IMR-90 (cell line): ENCODE results near the gene COX5B. TPM values are rescaled to one million over a fixed set of nuclear protein-coding genes. Genes with fewer than 3 reads are reported as not detected.

Experiments used
- ATAC-seq: fragments of 200-7000 bp; cut with Tn5 transposase; 2 replicates; pipeline ENCODE4 v1.9.1; 2020; ENCODE audit warnings: low read depth, mild to moderate bottlenecking, moderate library complexity
- BruUV-seq: library from RNA; stranded (reverse); fragments of 400-500 nt; replicated peaks from 2 replicates; lab custom pipeline; 2021; lab: Mats Ljungman, UMichigan
- CTCF ChIA-PET: fragments of 300-600 bp; formaldehyde crosslinking; extraction: SDS; loops from one replicate; lab custom pipeline; 2021; ENCODE audit warnings: antibody characterized with exemption; lab: Yijun Ruan, JAX
- POLR2A ChIA-PET: fragments of 300-600 bp; sonication (Branson Sonifier 250); formaldehyde crosslinking; loops from one replicate; lab custom pipeline; 2022; ENCODE audit warnings: antibody characterized with exemption; ENCODE audit not compliant: unreplicated experiment; lab: Charles Lee
- DNase-seq: peaks from one replicate; pipeline ENCODE4 v3.0.0; 2013
- H2AFZ ChIP-seq: replicated peaks from 2 replicates; pipeline ENCODE3; 2013; ENCODE audit warnings: low read length, mild to moderate bottlenecking; ENCODE audit not compliant: poor library complexity
- H2AK5ac ChIP-seq: 2 replicates; pipeline ENCODE4 v1.6.1; 2013; ENCODE audit warnings: low read depth, low read length, inconsistent platforms
- H2AK9ac ChIP-seq: replicated peaks from 2 replicates; pipeline ENCODE3; 2013; ENCODE audit warnings: mild to moderate bottlenecking, low read depth, low read length, moderate library complexity; ENCODE audit not compliant: poor library complexity
- H2BK120ac ChIP-seq: 2 replicates; pipeline ENCODE4 v1.6.1; 2013; ENCODE audit warnings: low read depth, low read length, inconsistent platforms
- H2BK15ac ChIP-seq: 3 replicates; pipeline ENCODE4 v1.6.1; 2013; ENCODE audit warnings: low read depth, low read length, inconsistent platforms
- H2BK20ac ChIP-seq: 2 replicates; pipeline ENCODE4 v1.6.1; 2013; ENCODE audit warnings: low read depth, mild to moderate bottlenecking, inconsistent platforms, low read length, moderate library complexity
- H2BK5ac ChIP-seq: 2 replicates; pipeline ENCODE4 v1.6.1; 2013; ENCODE audit warnings: mild to moderate bottlenecking, low read depth, low read length, inconsistent platforms; ENCODE audit not compliant: poor library complexity, severe bottlenecking
- H3K14ac ChIP-seq: replicated peaks from 2 replicates; pipeline ENCODE4 v1.6.1; 2013; ENCODE audit warnings: low read depth, low read length, inconsistent platforms
- H3K18ac ChIP-seq: 2 replicates; pipeline ENCODE4 v1.6.1; 2013; ENCODE audit warnings: low read depth, low read length, control low read depth
- H3K23ac ChIP-seq: 2 replicates; pipeline ENCODE4 v1.6.1; 2013; ENCODE audit warnings: low read depth, low read length, inconsistent platforms
- H3K27ac ChIP-seq: 2 replicates; pipeline ENCODE4 v1.5.1; 2013; ENCODE audit warnings: mild to moderate bottlenecking, control low read depth, low read length; ENCODE audit not compliant: insufficient read depth
- H3K27me3 ChIP-seq: 2 replicates; pipeline ENCODE4 v1.6.1; 2013; ENCODE audit warnings: low read length; ENCODE audit not compliant: control insufficient read depth, insufficient read depth
- H3K36me3 ChIP-seq: 2 replicates; pipeline ENCODE4 v1.6.1; 2013; ENCODE audit warnings: low read length, mixed read lengths; ENCODE audit not compliant: control insufficient read depth, insufficient read depth
- H3K4ac ChIP-seq: 2 replicates; pipeline ENCODE4 v1.6.1; 2013; ENCODE audit warnings: low read depth, low read length, inconsistent platforms
- H3K4me1 ChIP-seq: 2 replicates; pipeline ENCODE4 v1.6.1; 2013; ENCODE audit warnings: low read length, mixed read lengths; ENCODE audit not compliant: control insufficient read depth, insufficient read depth
- H3K4me2 ChIP-seq: 2 replicates; pipeline ENCODE4 v1.6.1; 2013; ENCODE audit warnings: low read depth, mild to moderate bottlenecking, control low read depth, low read length, moderate library complexity
- H3K4me3 ChIP-seq: 2 replicates; pipeline ENCODE4 v1.5.1; 2013; ENCODE audit warnings: low read depth, mild to moderate bottlenecking, control low read depth, low read length, moderate library complexity; ENCODE audit not compliant: insufficient read depth
- H3K56ac ChIP-seq: 2 replicates; pipeline ENCODE4 v1.6.1; 2013; ENCODE audit warnings: low read length, inconsistent platforms; ENCODE audit not compliant: insufficient read depth; ENCODE audit errors: extremely low read depth
- H3K79me1 ChIP-seq, 2 experiments: 2 replicates each; pipeline ENCODE4 v1.6.1; 2013; ENCODE audit warnings: low read length in 2 of 2, inconsistent platforms in 1 of 2, low read depth in 1 of 2
- H3K9ac ChIP-seq: 2 replicates; pipeline ENCODE4 v1.6.1; 2013; ENCODE audit warnings: low read depth, low read length, control low read depth
- H3K9me1 ChIP-seq: 2 replicates; pipeline ENCODE4 v1.6.1; 2013; ENCODE audit warnings: low read length, inconsistent platforms; ENCODE audit not compliant: insufficient read depth
- H3K9me3 ChIP-seq: 2 replicates; pipeline ENCODE4 v1.6.1; 2013; ENCODE audit warnings: low read length; ENCODE audit not compliant: control insufficient read depth, insufficient read depth
- H4K20me1 ChIP-seq: 2 replicates; pipeline ENCODE4 v1.6.1; 2013; ENCODE audit warnings: low read length, inconsistent platforms; ENCODE audit not compliant: insufficient read depth
- H4K5ac ChIP-seq: 2 replicates; pipeline ENCODE4 v1.6.1; 2013; ENCODE audit warnings: mild to moderate bottlenecking, low read depth, low read length, control low read depth
- H4K8ac ChIP-seq, 2 experiments: 2 replicates each; pipeline ENCODE4 v1.6.1; 2013; ENCODE audit warnings: low read depth in 2 of 2, low read length in 2 of 2, control low read depth in 1 of 2, inconsistent platforms in 1 of 2
- H4K91ac ChIP-seq: 2 replicates; pipeline ENCODE4 v1.6.1; 2013; ENCODE audit warnings: low read depth, low read length, inconsistent platforms; ENCODE audit not compliant: insufficient read depth
- BHLHE40 ChIP-seq: fragments of 150-350 bp; IDR thresholded peaks from 2 replicates; pipeline ENCODE4 v1.6.1; 2016; ENCODE audit warnings: mild to moderate bottlenecking, low read depth, low read length
- CEBPB ChIP-seq: IDR thresholded peaks from 2 replicates; pipeline ENCODE4 v1.6.1; 2012; ENCODE audit warnings: low read depth, low read length, improper control_type of control experiment
- CHD1 ChIP-seq: IDR thresholded peaks from 2 replicates; pipeline ENCODE4 v1.6.1; 2012; ENCODE audit warnings: low read depth, low read length, improper control_type of control experiment
- CTCF ChIP-seq: conservative IDR thresholded peaks from 2 replicates; pipeline ENCODE4 v1.5.1; 2012; ENCODE audit warnings: mild to moderate bottlenecking, low read depth, low read length, improper control_type of control experiment
- ELK1 ChIP-seq: fragments of 150-350 bp; IDR thresholded peaks from 2 replicates; pipeline ENCODE4 v1.6.1; 2016; ENCODE audit warnings: low read depth, mild to moderate bottlenecking, low read length, moderate library complexity, borderline replicate concordance
- FOS ChIP-seq: fragments of 150-350 bp; IDR thresholded peaks from 2 replicates; pipeline ENCODE4 v1.6.1; 2016; ENCODE audit warnings: low read depth, low read length
- MAFK ChIP-seq: IDR thresholded peaks from 2 replicates; pipeline ENCODE4 v1.6.1; 2012; ENCODE audit warnings: low read depth, low read length, improper control_type of control experiment
- MAZ ChIP-seq: IDR thresholded peaks from 2 replicates; pipeline ENCODE4 v1.6.1; 2012; ENCODE audit warnings: low read depth, mild to moderate bottlenecking, low read length, improper control_type of control experiment, moderate library complexity, borderline replicate concordance
- MXI1 ChIP-seq: IDR thresholded peaks from 2 replicates; pipeline ENCODE4 v1.6.1; 2012; ENCODE audit warnings: low read depth, mild to moderate bottlenecking, low read length, moderate library complexity, borderline replicate concordance
- NFE2L2 ChIP-seq: fragments of 150-350 bp; IDR thresholded peaks from 2 replicates; pipeline ENCODE4 v1.6.1; 2016; ENCODE audit warnings: low read depth, mild to moderate bottlenecking, low read length
- POLR2A ChIP-seq: IDR thresholded peaks from 2 replicates; pipeline ENCODE4 v1.6.1; 2012; ENCODE audit warnings: mild to moderate bottlenecking, low read depth, low read length
- RAD21 ChIP-seq: IDR thresholded peaks from 2 replicates; pipeline ENCODE4 v1.6.1; 2012; ENCODE audit warnings: low read length, improper control_type of control experiment
- RCOR1 ChIP-seq: IDR thresholded peaks from 2 replicates; pipeline ENCODE4 v1.6.1; 2012; ENCODE audit warnings: mild to moderate bottlenecking, low read length, improper control_type of control experiment; ENCODE audit not compliant: insufficient replicate concordance
- RFX5 ChIP-seq: IDR thresholded peaks from 2 replicates; pipeline ENCODE4 v1.8.0; 2012; ENCODE audit warnings: low read depth, mild to moderate bottlenecking, low read length, moderate library complexity
- SMC3 ChIP-seq: fragments of 150-350 bp; IDR thresholded peaks from 2 replicates; pipeline ENCODE4 v1.6.1; 2016; ENCODE audit warnings: low read depth, mild to moderate bottlenecking, antibody characterized with exemption, low read length, moderate library complexity
- WGBS, 2 experiments: methylation state at CpG; one replicate each; pipeline versions ENCODE4 v1.1.5 to v1.1.7; 2013; ENCODE audit warnings: missing lambda C conversion rate in 2 of 2; ENCODE audit not compliant: insufficient read length in 1 of 2; ENCODE audit errors: extremely low coverage in 2 of 2; 5-methylcytosine and 5-hydroxymethylcytosine counted together
- dilution Hi-C: fragments of 300-500 bp; cut with HindIII; formaldehyde crosslinking; loops from one replicate; pipeline ENCODE4 v1.14.3; 2018; ENCODE audit warnings: low sequenced_read_pairs; ENCODE audit not compliant: unreplicated experiment
- in situ Hi-C: fragments of 300-500 bp; cut with MboI; formaldehyde crosslinking; loops from 3 replicates; pipeline ENCODE4 v1.14.3; 2019; ENCODE audit warnings: low sequenced_read_pairs, inconsistent platforms, mixed read lengths
- intact Hi-C: fragments of 100-400 bp; cut with micrococcal nuclease; formaldehyde crosslinking; loops from 2 replicates; pipeline ENCODE4 v1.10.0; 2022
- polyA plus RNA-seq, 3 experiments: library from polyadenylated mRNA; depleted of rRNA; stranded (reverse); fragments of >200 nt; gene quantifications; 2 replicates each; pipeline ENCODE4 v1.2.3, GENCODE V29; 2012; ENCODE audit warnings: low replicate concordance in 1 of 3
- total RNA-seq: library from RNA; depleted of rRNA; stranded (reverse); fragments of >200 nt; gene quantifications from 2 replicates; pipeline ENCODE4 v1.2.3, GENCODE V29; 2012
- TF ChIP-seq, protein P1 (sequence below): fragments of 150-350 bp; IDR thresholded peaks from 2 replicates; pipeline ENCODE4 v1.6.1; 2017; ENCODE audit warnings: mild to moderate bottlenecking, antibody characterized with exemption, low read length, low read depth

The COX5B gene
- total and polyA plus RNA-seq, 2 of the 4 experiments (the other 2 are of a cell fraction): 140 to 272 TPM

DNA sequence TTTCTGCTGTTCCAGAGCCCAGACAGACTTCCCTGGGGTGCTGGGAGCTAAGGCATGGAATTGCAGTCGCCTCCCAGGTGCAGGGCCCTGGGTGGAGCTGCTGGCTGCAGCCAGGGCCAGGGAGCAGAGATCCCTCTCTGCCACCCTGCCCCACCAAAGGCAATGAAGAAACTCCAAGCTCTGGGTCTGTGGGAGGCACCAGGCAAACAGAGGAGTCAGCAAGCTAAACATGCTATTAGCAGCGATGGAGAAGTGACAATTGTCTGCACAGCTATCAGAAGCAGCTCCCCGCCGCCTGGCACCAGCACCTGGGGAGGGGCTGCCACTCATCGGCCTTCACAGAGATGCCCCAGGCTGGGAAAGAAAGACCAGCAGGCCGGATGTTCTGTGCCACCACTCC is 28.0 kb upstream of the COX5B start:
- POLR2A ChIA-PET: no interaction called here
- DNase-seq (no peak), ATAC-seq (no peak)
- no peak overlapping the region for H2BK20ac ChIP-seq
- H3K27ac ChIP-seq: no peak overlapping the region
- intact Hi-C loops (no loop called here), dilution Hi-C loops (no loop called here), in situ Hi-C loops (no loop called here)
- no peak overlapping the region for H2BK120ac ChIP-seq
- no peak overlapping the region for H3K9ac ChIP-seq
- no peaks in the 10 kb centered on the region for H3K36me3 ChIP-seq
- no peaks in the 10 kb centered on the region for H3K4me1 ChIP-seq
- CTCF ChIA-PET: no interaction called here
- no peaks in the 10 kb centered on the region for H3K9me1 ChIP-seq
- no peaks in the 10 kb centered on the region for H3K79me1 ChIP-seq
- no peak overlapping the region for H4K91ac ChIP-seq
- H3K4ac ChIP-seq: no peak overlapping the region
- H3K18ac ChIP-seq: no peak overlapping the region
- no peak overlapping the region for H4K8ac ChIP-seq
- H3K4me2 ChIP-seq: no peak overlapping the region
- H3K9me3 ChIP-seq: no peaks in the 10 kb centered on the region
- H4K20me1 ChIP-seq: no peaks in the 10 kb centered on the region
- H4K5ac ChIP-seq: no peak overlapping the region
- no CpG with 5 or more reads among the region's 6 CpGs for WGBS, 2 experiments
- no TSS peak for BruUV-seq
- H2BK5ac ChIP-seq: no peak overlapping the region
- no peak overlapping the region for H2BK15ac ChIP-seq
- H3K56ac ChIP-seq: no peak overlapping the region
- H2AFZ ChIP-seq: no peak overlapping the region
- no peak overlapping the region for H3K14ac ChIP-seq
- H3K27me3 ChIP-seq: no peaks in the 10 kb centered on the region
- H2AK5ac ChIP-seq: no peak overlapping the region
- no peak overlapping the region for H3K23ac ChIP-seq
- TF ChIP-seq CTCF: no peak
- no peak for TF ChIP-seq RAD21
- no peak for TF ChIP-seq POLR2A
- TF ChIP-seq ELK1: no peak
- no peak for TF ChIP-seq CHD1
- TF ChIP-seq SMC3: no peak
- no peak for TF ChIP-seq RCOR1
- no peak for TF ChIP-seq CEBPB
- TF ChIP-seq RFX5: no peak
- TF ChIP-seq MAZ: no peak
- TF ChIP-seq, protein P1, sequence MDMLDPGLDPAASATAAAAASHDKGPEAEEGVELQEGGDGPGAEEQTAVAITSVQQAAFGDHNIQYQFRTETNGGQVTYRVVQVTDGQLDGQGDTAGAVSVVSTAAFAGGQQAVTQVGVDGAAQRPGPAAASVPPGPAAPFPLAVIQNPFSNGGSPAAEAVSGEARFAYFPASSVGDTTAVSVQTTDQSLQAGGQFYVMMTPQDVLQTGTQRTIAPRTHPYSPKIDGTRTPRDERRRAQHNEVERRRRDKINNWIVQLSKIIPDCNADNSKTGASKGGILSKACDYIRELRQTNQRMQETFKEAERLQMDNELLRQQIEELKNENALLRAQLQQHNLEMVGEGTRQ: no peak
- TF ChIP-seq NFE2L2: no peak
- no peak for TF ChIP-seq MAFK
- TF ChIP-seq MXI1: no peak
- TF ChIP-seq FOS: no peak
- TF ChIP-seq BHLHE40: no peak
- no peak overlapping the region for H3K4me3 ChIP-seq
- no peak overlapping the region for H2AK9ac ChIP-seq
